OCI-LY7 (cell line): Measurements from ENCODE around the gene ITIH4. TPM values are rescaled to one million over a fixed set of nuclear protein-coding genes. Genes with fewer than 3 reads are reported as not detected.

Experiments
- BruUV-seq: library from RNA; stranded (reverse); fragments of 400-500 nt; replicated peaks from 2 replicates; lab custom pipeline; 2021; lab: Mats Ljungman, UMichigan
- CTCF ChIA-PET: fragments of 300-600 bp; sonication (Branson Sonifier 250); formaldehyde crosslinking; loops from one replicate; lab custom pipeline; 2022; ENCODE audit warnings: antibody characterized with exemption; ENCODE audit not compliant: unreplicated experiment; lab: Charles Lee
- POLR2A ChIA-PET: fragments of 300-600 bp; sonication (Branson Sonifier 250); formaldehyde crosslinking; loops from one replicate; lab custom pipeline; 2022; ENCODE audit warnings: antibody characterized with exemption; lab: Charles Lee
- DNase-seq: peaks from one replicate; pipeline ENCODE4 v3.0.0-alpha.2; 2015; ENCODE audit warnings: low spot score
- H2AFZ ChIP-seq: fragments of 200-600 bp; sonication (generic), shearing (Covaris generic); 2 replicates; pipeline ENCODE4 v1.6.1; 2014; ENCODE audit warnings: mild to moderate bottlenecking, antibody characterized with exemption, low read length, moderate library complexity
- H3K27ac ChIP-seq: fragments of 200-600 bp; sonication (generic); 2 replicates; pipeline ENCODE4 v1.5.1; 2014; ENCODE audit warnings: mixed run types, low read depth, mild to moderate bottlenecking, moderate library complexity, low read length, inconsistent platforms; ENCODE audit not compliant: poor library complexity, severe bottlenecking
- H3K36me3 ChIP-seq: fragments of 200-600 bp; sonication (generic); 2 replicates; pipeline ENCODE4 v1.6.1; 2014; ENCODE audit warnings: mild to moderate bottlenecking, antibody characterized with exemption, low read length, moderate library complexity, mixed read lengths; ENCODE audit not compliant: insufficient read depth
- H3K4me1 ChIP-seq: fragments of 200-600 bp; sonication (generic); 2 replicates; pipeline ENCODE4 v1.5.1; 2014; ENCODE audit warnings: mild to moderate bottlenecking, low read length; ENCODE audit not compliant: insufficient read depth, poor library complexity, severe bottlenecking
- H3K4me2 ChIP-seq: fragments of 200-600 bp; sonication (generic); 2 replicates; pipeline ENCODE4 v1.6.1; 2014; ENCODE audit warnings: mild to moderate bottlenecking, low read length
- H3K4me3 ChIP-seq: fragments of 200-600 bp; sonication (generic); 2 replicates; pipeline ENCODE4 v1.5.1; 2014; ENCODE audit warnings: mild to moderate bottlenecking, low read depth, low read length; ENCODE audit not compliant: poor library complexity, severe bottlenecking
- H3K79me2 ChIP-seq: fragments of 200-600 bp; sonication (generic); 2 replicates; pipeline ENCODE4 v1.6.1; 2016; ENCODE audit warnings: low read depth, mild to moderate bottlenecking, low read length, moderate library complexity, mixed read lengths; ENCODE audit not compliant: insufficient read depth
- H3K9me2 ChIP-seq: fragments of 200-600 bp; sonication (generic); 2 replicates; pipeline ENCODE4 v1.6.1; 2016; ENCODE audit warnings: mild to moderate bottlenecking, low read length, mixed read lengths; ENCODE audit not compliant: insufficient read depth
- H3K9me3 ChIP-seq: fragments of 200-600 bp; sonication (generic); 2 replicates; pipeline ENCODE4 v1.6.1; 2014; ENCODE audit warnings: mild to moderate bottlenecking, mixed run types, low read length, mixed read lengths
- H4K20me1 ChIP-seq: fragments of 200-600 bp; sonication (generic); 2 replicates; pipeline ENCODE4 v1.6.1; 2014; ENCODE audit warnings: mild to moderate bottlenecking, antibody characterized with exemption, low read length, moderate library complexity, mixed read lengths; ENCODE audit not compliant: insufficient read depth
- CTCF ChIP-seq: fragments of 200-600 bp; sonication (generic); conservative IDR thresholded peaks from 2 replicates; pipeline ENCODE4 v1.5.1; 2014; ENCODE audit warnings: mild to moderate bottlenecking, antibody characterized with exemption, low read length, moderate library complexity, mixed read lengths
- EZH2phosphoT487 ChIP-seq: fragments of 200-600 bp; sonication (generic); IDR thresholded peaks from 2 replicates; pipeline ENCODE4 v1.6.1; 2018; ENCODE audit warnings: low read depth, borderline replicate concordance, mild to moderate bottlenecking, mixed run types, antibody characterized with exemption, low read length, moderate library complexity, mixed read lengths
- intact Hi-C: fragments of 100-400 bp; cut with micrococcal nuclease; formaldehyde crosslinking; loops from one replicate; pipeline ENCODE4 v1.10.0; 2022; ENCODE audit not compliant: unreplicated experiment
- total RNA-seq, 2 experiments: library from RNA; depleted of rRNA in 1 of 2; stranded (reverse); fragments of >200 nt in 1 of 2; shearing (Covaris generic) in 1 of 2; gene quantifications; 2 replicates each; pipeline ENCODE4 v1.2.3, GENCODE V29; 2014 to 2022

ITIH4 gene
- total RNA-seq, 2 experiments from 2014 or later, result 2.1 to 2.2 TPM

- Histone ChIP-seq H3K36me3 (no peaks in the 10 kb centered on the region), H3K9me3 (no peaks in the 10 kb centered on the region), H3K4me2 (no peak overlapping the region), H4K20me1 (no peaks in the 10 kb centered on the region), H3K4me3 (no peak overlapping the region), H3K79me2 (no peaks in the 10 kb centered on the region), H3K9me2 (no peaks in the 10 kb centered on the region), H2AFZ (no peak overlapping the region), H3K4me1 (no peaks in the 10 kb centered on the region), H3K27ac (no peak overlapping the region)
- CTCF ChIA-PET, result interaction anchor here (0.6 kb wide), 1 partner anchor 124 kb away, joined by 5 read pairs; no protein-coding TSS in a partner anchor
- no peak for TF ChIP-seq CTCF
- TF ChIP-seq EZH2phosphoT487, result no peak
- BruUV-seq, result no TSS peak
- POLR2A ChIA-PET, result interaction anchor here (0.6 kb wide), 1 partner anchor 1537 kb away, joined by 3 read pairs; no protein-coding TSS in a partner anchor
- intact Hi-C loops, result no loop called here
- no peak for DNase-seq
These were observed 41.4 kb downstream of the ITIH4 start for GRCh38 chr3:52788890-52789745.

DNA sequence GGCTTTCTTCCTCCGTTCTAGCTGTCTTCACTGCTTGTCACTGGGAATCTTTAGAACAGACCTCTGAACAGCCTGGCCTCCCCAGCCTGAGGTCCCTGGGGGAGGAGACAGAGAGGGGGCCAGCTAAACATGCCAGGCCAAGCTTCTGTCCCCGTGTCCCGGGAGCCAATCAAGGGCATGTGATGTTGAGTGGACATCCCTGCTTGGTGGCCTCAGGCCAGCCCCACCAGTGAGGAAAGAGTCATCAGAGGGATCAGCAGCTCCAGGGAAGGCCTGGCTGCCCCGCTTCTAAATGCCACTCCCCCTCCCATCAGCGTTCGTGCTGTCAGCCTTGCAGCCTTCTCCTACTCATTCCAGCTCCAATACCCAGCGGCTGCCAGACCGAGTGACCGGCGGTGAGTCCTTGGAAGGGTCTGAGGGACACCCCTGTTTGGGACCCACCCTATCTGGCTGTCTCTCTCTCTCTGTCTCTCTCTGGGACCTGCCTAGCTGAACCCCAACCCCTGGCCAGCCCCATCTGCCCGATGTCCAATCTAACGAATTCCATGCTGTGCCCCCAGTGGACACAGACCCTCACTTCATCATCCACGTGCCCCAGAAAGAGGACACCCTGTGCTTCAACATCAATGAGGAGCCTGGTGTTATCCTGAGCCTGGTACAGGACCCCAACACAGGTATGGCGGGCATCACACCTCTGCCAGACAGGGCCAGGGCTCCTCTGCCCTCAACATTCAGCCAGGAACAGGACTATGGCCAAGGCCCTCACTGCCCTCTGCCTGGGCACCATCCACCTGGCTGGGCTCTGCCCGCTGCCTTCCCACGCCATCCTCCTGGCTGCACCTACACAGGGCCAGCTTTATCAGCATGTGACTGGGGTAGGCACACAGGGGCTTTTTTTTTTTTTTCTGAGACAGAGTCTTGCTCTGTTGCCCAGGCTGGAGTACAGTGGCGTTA lies 42.5 kb downstream of the ITIH4 start:
- BruUV-seq, result no TSS peak

More for the DNA sequence above, 42.5 kb downstream of the ITIH4 start:
- intact Hi-C loops, result no loop called here
- H3K4me1 ChIP-seq, result no peaks in the 10 kb centered on the region
- H3K9me2 ChIP-seq, result no peaks in the 10 kb centered on the region
- H3K4me2 ChIP-seq, result no peak overlapping the region
- H3K27ac ChIP-seq, result no peak overlapping the region
- CTCF ChIA-PET, result no interaction called here
- H3K9me3 ChIP-seq, result no peaks in the 10 kb centered on the region
- no peak for DNase-seq
- H3K4me3 ChIP-seq, result no peak overlapping the region
- H2AFZ ChIP-seq, result no peak overlapping the region
- POLR2A ChIA-PET, result interaction anchor here (0.6 to 1.0 kb wide), 3 partner anchors 69 to 1538 kb away, joined by 3 to 5 read pairs (median 4); no protein-coding TSS in a partner anchor
- H3K36me3 ChIP-seq, result no peaks in the 10 kb centered on the region
- H4K20me1 ChIP-seq, result no peaks in the 10 kb centered on the region
- no peaks in the 10 kb centered on the region for H3K79me2 ChIP-seq
- no peak for TF ChIP-seq CTCF
- no peak for TF ChIP-seq EZH2phosphoT487
